A549 (cell line): ENCODE results near the gene TRIM47. TPM values are rescaled to one million over a fixed set of nuclear protein-coding genes. Genes with fewer than 3 reads are reported as not detected.
"Not testable (repeated sequence)": the region's sequence is repeated elsewhere in the genome, so short reads cannot be mapped to it uniquely, and the experiment has no call there.

Source experiments
- ATAC-seq, 2 experiments: fragments of 200-7000 bp in 1 of 2; fragments of >200 bp in 1 of 2; cut with Nextera tagmentation in 1 of 2; cut with Tn5 transposase in 1 of 2; 3 replicates each; pipeline versions ENCODE4 v1.8.0 to v1.9.1; 2018 to 2020; ENCODE audit warnings: mild to moderate bottlenecking in 1 of 2, moderate library complexity in 1 of 2
- CTCF ChIA-PET: fragments of 300-600 bp; sonication (Branson Sonifier 250); formaldehyde crosslinking; extraction: SDS; loops from one replicate; lab custom pipeline; 2021; ENCODE audit warnings: antibody characterized with exemption, inconsistent platforms; lab: Yijun Ruan, JAX
- POLR2A ChIA-PET: fragments of 350-600 bp; formaldehyde crosslinking; extraction: SDS; loops from one replicate; lab custom pipeline; 2021; ENCODE audit warnings: antibody characterized with exemption, inconsistent platforms; lab: Yijun Ruan, JAX
- DNase-seq, 2 experiments: peaks; one replicate each; pipeline versions ENCODE4 v3.0.0 to v3.0.0-alpha.2; 2011 to 2016; ENCODE audit warnings: low read depth in 1 of 2, low spot score in 1 of 2
- FAIRE-seq: peaks from 2 replicates; lab custom pipeline; 2011; peaks lifted over from hg19 to GRCh38; lab: Jason Lieb, UNC
- H3K27ac ChIP-seq, 2 experiments: fragments of >200 bp; sonication (Bioruptor Twin); formaldehyde crosslinking; 3 replicates each; pipeline ENCODE4 v1.5.1; 2016 to 2017
- H3K4me1 ChIP-seq: fragments of >200 bp; sonication (Bioruptor Twin); formaldehyde crosslinking; 3 replicates; pipeline ENCODE4 v1.6.1; 2016
- H3K4me2 ChIP-seq: fragments of >200 bp; sonication (Bioruptor Twin); formaldehyde crosslinking; 3 replicates; pipeline ENCODE4 v1.6.1; 2016
- H3K4me3 ChIP-seq: fragments of >200 bp; sonication (Bioruptor Twin); formaldehyde crosslinking; 3 replicates; pipeline ENCODE4 v1.5.1; 2016
- H3K9me3 ChIP-seq: fragments of >200 bp; sonication (Bioruptor Twin); formaldehyde crosslinking; 3 replicates; pipeline ENCODE4 v1.6.1; 2016
- BHLHE40 ChIP-seq: IDR thresholded peaks from 2 replicates; pipeline ENCODE4 v1.6.1; 2012; ENCODE audit warnings: low read depth, low read length, inconsistent platforms
- EHMT2 ChIP-seq: fragments of 200-600 bp; sonication (generic); IDR thresholded peaks from 2 replicates; pipeline ENCODE4 v1.6.1; 2016; ENCODE audit warnings: antibody characterized with exemption, low read depth, mild to moderate bottlenecking, moderate library complexity
- ESRRA ChIP-seq: fragments of 150-350 bp; IDR thresholded peaks from 2 replicates; pipeline ENCODE4 v1.6.1; 2014; ENCODE audit warnings: mild to moderate bottlenecking, low read length, borderline replicate concordance
- FOSB ChIP-seq: fragments of 250-450 bp; sonication (Bioruptor Pico); IDR thresholded peaks from 2 replicates; pipeline ENCODE4 v1.5.0; 2020; ENCODE audit warnings: mild to moderate bottlenecking, moderate library complexity
- HES2 ChIP-seq: fragments of >200 bp; sonication (Bioruptor Twin); formaldehyde crosslinking; IDR thresholded peaks from 2 replicates; pipeline ENCODE4 v1.6.1; 2016
- HOXB5 ChIP-seq: fragments of 250-450 bp; sonication (Bioruptor Pico); IDR thresholded peaks from 2 replicates; pipeline ENCODE4 v1.5.0; 2020; ENCODE audit warnings: mild to moderate bottlenecking, moderate library complexity
- JUN ChIP-seq, 2 experiments: fragments of >200 bp; sonication (Bioruptor Twin); formaldehyde crosslinking; IDR thresholded peaks; 2 replicates in 1 of 2; 3 replicates in 1 of 2; pipeline ENCODE4 v1.6.1; 2016 to 2017
- JUNB ChIP-seq: fragments of >200 bp; sonication (Bioruptor Twin); formaldehyde crosslinking; IDR thresholded peaks from 2 replicates; pipeline ENCODE4 v1.6.1; 2016
- KDM1A ChIP-seq: fragments of 200-600 bp; sonication (generic); IDR thresholded peaks from 2 replicates; pipeline ENCODE4 v1.6.1; 2016; ENCODE audit warnings: low read depth, mild to moderate bottlenecking
- MAX ChIP-seq: IDR thresholded peaks from 2 replicates; pipeline ENCODE4 v1.6.1; 2012
- MAZ ChIP-seq: fragments of 150-350 bp; IDR thresholded peaks from 2 replicates; pipeline ENCODE4 v1.6.1; 2014; ENCODE audit warnings: antibody characterized with exemption, low read depth, low read length, borderline replicate concordance
- NFE2L2 ChIP-seq: fragments of 150-350 bp; conservative IDR thresholded peaks from 2 replicates; pipeline ENCODE4 v1.6.1; 2014; ENCODE audit warnings: low read length
- NR3C1 ChIP-seq: fragments of >200 bp; sonication (Bioruptor Twin); formaldehyde crosslinking; IDR thresholded peaks from 3 replicates; pipeline ENCODE4 v1.6.1; 2017
- PBX3 ChIP-seq: IDR thresholded peaks from 2 replicates; pipeline ENCODE4 v1.6.1; 2012
- POLR2A ChIP-seq: IDR thresholded peaks from 2 replicates; pipeline ENCODE4 v1.6.1; 2012; ENCODE audit warnings: mild to moderate bottlenecking, low read length
- RAD21 ChIP-seq, 2 experiments: fragments of >200 bp in 1 of 2; sonication (Bioruptor Twin) in 1 of 2; formaldehyde crosslinking in 1 of 2; IDR thresholded peaks in 1 of 2; conservative IDR thresholded peaks in 1 of 2; 2 replicates in 1 of 2; 3 replicates in 1 of 2; pipeline ENCODE4 v1.6.1; 2012 to 2018; ENCODE audit warnings: inconsistent platforms in 1 of 2
- RARB ChIP-seq: fragments of 250-450 bp; sonication (Bioruptor Pico); IDR thresholded peaks from 2 replicates; pipeline ENCODE4 v1.8.0; 2021; ENCODE audit warnings: mild to moderate bottlenecking, moderate library complexity
- RNF2 ChIP-seq: fragments of 200-600 bp; sonication (generic); IDR thresholded peaks from 2 replicates; pipeline ENCODE4 v1.6.1; 2016; ENCODE audit warnings: low read depth, mild to moderate bottlenecking, antibody characterized with exemption, moderate library complexity, borderline replicate concordance
- TFCP2L1 ChIP-seq: fragments of 250-450 bp; sonication (Bioruptor Pico); IDR thresholded peaks from 2 replicates; pipeline ENCODE4 v1.5.0; 2021; ENCODE audit warnings: mild to moderate bottlenecking
- ZNF302 ChIP-seq: fragments of 250-450 bp; sonication (Bioruptor Pico); IDR thresholded peaks from 2 replicates; pipeline ENCODE4 v1.9.0; 2021; ENCODE audit warnings: inconsistent platforms, mild to moderate bottlenecking, moderate library complexity
- WGBS: methylation state at CpG from one replicate; pipeline ENCODE4 v1.1.6; 2017; ENCODE audit errors: missing lambda C conversion rate; 5-methylcytosine and 5-hydroxymethylcytosine counted together
- polyA plus RNA-seq, 4 experiments: library from polyadenylated mRNA; depleted of rRNA in 3 of 4; stranded (reverse); fragments of >200 nt; fragmentation: RNase III in 1 of 4; extraction: RNeasy Plus Mini Kit Qiagen cat#74134 plus additional on column Dnase treatment in 1 of 4; gene quantifications; 2 replicates in 3 of 4; 3 replicates in 1 of 4; pipeline ENCODE4 v1.2.3, GENCODE V29; 2011 to 2017

Gene TRIM47
- polyA plus RNA-seq, 2 of the 4 experiments (the other 2 are of a cell fraction) = 19.6 to 46.6 TPM

- not testable (repeated sequence) for FAIRE-seq
Measured at GRCh38 chr17:75865404-75866188, 12.8 kb downstream of the TRIM47 start.

GRCh38 chr17:75864887-75865286 lies 13.5 kb downstream of the TRIM47 start:
- FAIRE-seq, DNase-seq, ATAC-seq, H3K4me2 ChIP-seq, H3K4me3 ChIP-seq, H3K9me3 ChIP-seq, H3K27ac ChIP-seq: not testable (repeated sequence)
- peaks cover 14% of the 10 kb centered on the region for H3K4me1 ChIP-seq
- CTCF ChIA-PET = interaction anchor here (0.6 to 6.3 kb wide), 8 partner anchors 11 to 726 kb away, joined by 3 to 38 read pairs (median 6); partner anchors contain the start of genes TRIM47 and TRIM65
- 88% methylated on average over 4 of the region's 4 CpGs for WGBS
- POLR2A ChIA-PET = interaction anchor here (1.2 kb wide), 1 partner anchor 9 kb away, joined by 8 read pairs; the partner anchor contains the start of gene WBP2

More at GRCh38 chr17:75865404-75866188, 12.8 kb downstream of the TRIM47 start:
- H3K9me3 ChIP-seq, H3K4me3 ChIP-seq, DNase-seq, H3K4me2 ChIP-seq: not testable (repeated sequence)
- CTCF ChIA-PET = interaction anchor here (0.6 to 14.2 kb wide), 9 partner anchors 8 to 726 kb away, joined by 3 to 330 read pairs (median 6); partner anchors contain the start of genes TRIM47, TRIM65 and WBP2
- ATAC-seq = 0 out of 6 replicates have a peak, but pooled peaks of 1 of the 2 experiments have one; percentile 4
- POLR2A ChIA-PET = interaction anchor here (1.2 kb wide), 1 partner anchor 10 kb away, joined by 8 read pairs; the partner anchor contains the start of gene WBP2
- 0 out of 6 replicates have a peak overlapping the region, but pooled peaks of 1 of the 2 experiments have one; percentile 0 for H3K27ac ChIP-seq
- 78% methylated on average over 17 of the region's 17 CpGs for WGBS
- peaks cover 18% of the 10 kb centered on the region for H3K4me1 ChIP-seq

- POLR2A ChIA-PET = interaction anchor here (1.2 kb wide), 1 partner anchor 9 kb away, joined by 8 read pairs; the partner anchor contains the start of gene WBP2
- peak; percentile 23 to 28; a peak in 3 of 6 replicates for ATAC-seq
- H3K4me2 ChIP-seq = no peak overlapping the region
- peaks cover 10% of the 10 kb centered on the region for H3K4me1 ChIP-seq
- CTCF ChIA-PET = interaction anchor here (1.0 to 6.3 kb wide), 6 partner anchors 11 to 34 kb away, joined by 5 to 38 read pairs (median 6); partner anchors contain the start of genes TRIM47 and TRIM65
- TF ChIP-seq MAX (no peak), ZNF302 (CRISPR knock-in tag) (no peak), RAD21 (conservative IDR thresholded peaks at IDR 0.05 in 1 of 2, IDR thresholded peaks at IDR 0.05 in 1 of 2) (no peak), TFCP2L1 (CRISPR knock-in tag) (no peak), RNF2 (no peak), KDM1A (no peak), MAZ (no peak), NFE2L2 (no peak), BHLHE40 (no peak), EHMT2 (no peak), NR3C1 (no peak), JUNB (no peak), RARB (CRISPR knock-in tag) (no peak), PBX3 (no peak), HES2 (no peak), HOXB5 (CRISPR knock-in tag) (no peak), POLR2A (no peak), ESRRA (no peak), JUN (IDR thresholded peaks at IDR 0.05) (no peak), FOSB (CRISPR knock-in tag) (no peak)
- TF ChIP-seq, all 56 proteins: peak for 0
- FAIRE-seq = no peak
- 78% methylated on average over 8 of the region's 8 CpGs for WGBS
- no peaks in the 10 kb centered on the region for H3K9me3 ChIP-seq
- no peak overlapping the region for H3K27ac ChIP-seq
- DNase-seq = no peak
- H3K4me3 ChIP-seq = no peak overlapping the region
Measured at GRCh38 chr17:75864448-75864871, 13.9 kb downstream of the TRIM47 start.
